HCT116 (cell line): ENCODE data around the gene NUP50. TPM values are rescaled to one million over a fixed set of nuclear protein-coding genes. Genes with fewer than 3 reads are reported as not detected.

ENCODE experiments used
- ATAC-seq: fragments of 200-7000 bp; cut with Tn5 transposase; 2 replicates; pipeline ENCODE4 v1.9.1; 2020; ENCODE audit warnings: mild to moderate bottlenecking, moderate library complexity
- BruUV-seq: library from RNA; stranded (reverse); fragments of 400-500 nt; replicated peaks from 2 replicates; lab custom pipeline; 2021; lab: Mats Ljungman, UMichigan
- CTCF ChIA-PET: fragments of 300-600 bp; sonication (Branson Sonifier 250); formaldehyde crosslinking; loops from one replicate; lab custom pipeline; 2021; ENCODE audit warnings: antibody characterized with exemption; lab: Charles Lee
- POLR2A ChIA-PET: fragments of 300-600, 350-600 bp; sonication (Branson Sonifier 250); formaldehyde crosslinking; loops from one replicate; lab custom pipeline; 2021; ENCODE audit warnings: antibody characterized with exemption; lab: Charles Lee
- RAD21 ChIA-PET, 2 experiments: fragments of 300-600 bp; sonication (Branson Sonifier 250); formaldehyde crosslinking; loops; one replicate each; lab custom pipeline; 2023; ENCODE audit warnings: low total read pairs in 2 of 2; ENCODE audit not compliant: uncharacterized antibody in 2 of 2, unreplicated experiment in 2 of 2, low non-redundant PET in 1 of 2; lab: Charles Lee
- DNase-seq: peaks from one replicate; pipeline ENCODE4 v3.0.0-alpha.2; 2010; ENCODE audit warnings: low read depth, low spot score
- H2AFZ ChIP-seq: fragments of 200-600 bp; shearing (Covaris generic), sonication (generic); 2 replicates; pipeline ENCODE4 v1.6.1; 2017; ENCODE audit warnings: low read depth, mixed run types, mixed read lengths, antibody characterized with exemption, low read length; ENCODE audit not compliant: poor library complexity, severe bottlenecking
- H3K27ac ChIP-seq: 2 replicates; pipeline ENCODE4 v1.5.1; 2012; ENCODE audit warnings: low read depth, low read length
- H3K27me3 ChIP-seq: fragments of 200-600 bp; sonication (generic); 2 replicates; pipeline ENCODE4 v1.6.1; 2016; ENCODE audit warnings: mixed run types, low read length, mixed read lengths; ENCODE audit not compliant: insufficient read depth
- H3K36me3 ChIP-seq, 2 experiments: fragments of 200-500 bp in 1 of 2; fragments of 200-600 bp in 1 of 2; sonication (Bioruptor generic) in 1 of 2; sonication (generic) in 1 of 2; 2 replicates each; pipeline versions ENCODE4 v1.5.1 to v1.6.1; 2014 to 2016; ENCODE audit warnings: low read length in 2 of 2, inconsistent platforms in 1 of 2, mixed read lengths in 1 of 2, mixed run types in 1 of 2; ENCODE audit not compliant: insufficient read depth in 2 of 2, control insufficient read depth in 1 of 2
- H3K4me1 ChIP-seq, 2 experiments: fragments of 200-600 bp in 1 of 2; sonication (generic) in 1 of 2; 2 replicates each; pipeline versions ENCODE4 v1.5.1 to v1.6.1; 2012 to 2017; ENCODE audit warnings: low read length in 2 of 2, inconsistent platforms in 1 of 2, mild to moderate bottlenecking in 1 of 2, mixed read lengths in 1 of 2, mixed run types in 1 of 2, moderate library complexity in 1 of 2; ENCODE audit not compliant: insufficient read depth in 2 of 2, control insufficient read depth in 1 of 2
- H3K4me2 ChIP-seq: fragments of 200-600 bp; sonication (generic); 2 replicates; pipeline ENCODE4 v1.6.1; 2017; ENCODE audit warnings: mixed run types, low read length, mixed read lengths
- H3K4me3 ChIP-seq, 2 experiments: fragments of 200-600 bp in 1 of 2; sonication (generic) in 1 of 2; replicated peaks in 1 of 2; 2 replicates each; pipeline ENCODE4 v1.5.1; 2011 to 2016; ENCODE audit warnings: low read length in 2 of 2, control low read depth in 1 of 2, low read depth in 1 of 2, mild to moderate bottlenecking in 1 of 2, mixed read lengths in 1 of 2, mixed run types in 1 of 2
- H3K79me2 ChIP-seq: fragments of 200-600 bp; sonication (generic); 2 replicates; pipeline ENCODE4 v1.6.1; 2017; ENCODE audit warnings: mild to moderate bottlenecking, mixed run types, low read length, moderate library complexity, mixed read lengths; ENCODE audit not compliant: insufficient read depth
- H3K9ac ChIP-seq: fragments of 200-600 bp; sonication (generic); 2 replicates; pipeline ENCODE4 v1.6.1; 2016; ENCODE audit warnings: low read length, mixed read lengths
- H3K9me2 ChIP-seq: fragments of 200-600 bp; sonication (generic), shearing (Covaris generic); 2 replicates; pipeline ENCODE4 v1.6.1; 2017; ENCODE audit warnings: mixed run types, mild to moderate bottlenecking, moderate library complexity; ENCODE audit not compliant: insufficient read depth
- H3K9me3 ChIP-seq, 2 experiments: fragments of 200-500 bp in 1 of 2; fragments of 200-600 bp in 1 of 2; sonication (Bioruptor generic) in 1 of 2; sonication (generic) in 1 of 2; 2 replicates each; pipeline ENCODE4 v1.6.1; 2014 to 2017; ENCODE audit warnings: low read length in 2 of 2, mixed read lengths in 2 of 2, inconsistent platforms in 1 of 2, low read depth in 1 of 2, mild to moderate bottlenecking in 1 of 2, mixed run types in 1 of 2, moderate library complexity in 1 of 2; ENCODE audit not compliant: control insufficient read depth in 1 of 2, insufficient read depth in 1 of 2
- H4K20me1 ChIP-seq: fragments of 200-600 bp; sonication (generic), shearing (Covaris generic); 2 replicates; pipeline ENCODE4 v1.6.1; 2017; ENCODE audit warnings: mixed run types, mild to moderate bottlenecking, moderate library complexity; ENCODE audit not compliant: insufficient read depth
- CBX3 ChIP-seq: IDR thresholded peaks from 2 replicates; pipeline ENCODE4 v1.6.1; 2012; ENCODE audit warnings: low read depth
- ELF1 ChIP-seq: IDR thresholded peaks from 2 replicates; pipeline ENCODE4 v1.6.1; 2012; ENCODE audit warnings: low read depth, borderline replicate concordance
- EZH2 ChIP-seq: fragments of 200-600 bp; sonication (generic); IDR thresholded peaks from 2 replicates; pipeline ENCODE4 v1.6.1; 2017; ENCODE audit warnings: antibody characterized with exemption, mixed run types
- FOSL1 ChIP-seq: IDR thresholded peaks from 2 replicates; pipeline ENCODE4 v1.6.1; 2012; ENCODE audit warnings: low read depth
- JUND ChIP-seq: IDR thresholded peaks from 2 replicates; pipeline ENCODE4 v1.6.1; 2012
- POLR2AphosphoS5 ChIP-seq: IDR thresholded peaks from 2 replicates; pipeline ENCODE4 v1.6.1; 2011; ENCODE audit warnings: mild to moderate bottlenecking, low read depth, low read length, moderate library complexity
- RAD21 ChIP-seq: IDR thresholded peaks from 2 replicates; pipeline ENCODE4 v1.6.1; 2012; ENCODE audit warnings: low read depth, mild to moderate bottlenecking
- REST ChIP-seq: IDR thresholded peaks from 2 replicates; pipeline ENCODE4 v1.6.1; 2012; ENCODE audit warnings: low read depth
- SIN3A ChIP-seq: IDR thresholded peaks from 2 replicates; pipeline ENCODE4 v1.6.1; 2012; ENCODE audit warnings: low read depth
- TCF7L2 ChIP-seq: IDR thresholded peaks from 2 replicates; pipeline ENCODE4 v1.7.0; 2011; ENCODE audit warnings: borderline replicate concordance, inconsistent platforms; ENCODE audit not compliant: insufficient read depth, insufficient read length; ENCODE audit errors: extremely low read depth
- ZFX ChIP-seq: fragments of 450-650 bp; IDR thresholded peaks from 2 replicates; pipeline ENCODE4 v1.6.1; 2017
- intact Hi-C: fragments of 100-400 bp; cut with micrococcal nuclease; formaldehyde crosslinking; loops from 2 replicates; pipeline ENCODE4 v1.10.0; 2022
- total RNA-seq: library from RNA; stranded (reverse); gene quantifications from one replicate; pipeline ENCODE4 v1.2.1, GENCODE V29; 2021; ENCODE audit not compliant: unreplicated experiment
- TF ChIP-seq, protein P1 (sequence below): IDR thresholded peaks from 2 replicates; pipeline ENCODE4 v1.6.1; 2012
- TF ChIP-seq, protein P2 (sequence below): IDR thresholded peaks from 2 replicates; pipeline ENCODE4 v1.6.1; 2012
- TF ChIP-seq, protein P3 (sequence below): IDR thresholded peaks from 2 replicates; pipeline ENCODE4 v1.6.1; 2011; ENCODE audit warnings: mild to moderate bottlenecking, low read length, moderate library complexity; ENCODE audit not compliant: insufficient replicate concordance; ENCODE audit errors: extremely low read depth

The NUP50 gene
- total RNA-seq, 1 experiment from 2014 or later = 102 TPM

DNA sequence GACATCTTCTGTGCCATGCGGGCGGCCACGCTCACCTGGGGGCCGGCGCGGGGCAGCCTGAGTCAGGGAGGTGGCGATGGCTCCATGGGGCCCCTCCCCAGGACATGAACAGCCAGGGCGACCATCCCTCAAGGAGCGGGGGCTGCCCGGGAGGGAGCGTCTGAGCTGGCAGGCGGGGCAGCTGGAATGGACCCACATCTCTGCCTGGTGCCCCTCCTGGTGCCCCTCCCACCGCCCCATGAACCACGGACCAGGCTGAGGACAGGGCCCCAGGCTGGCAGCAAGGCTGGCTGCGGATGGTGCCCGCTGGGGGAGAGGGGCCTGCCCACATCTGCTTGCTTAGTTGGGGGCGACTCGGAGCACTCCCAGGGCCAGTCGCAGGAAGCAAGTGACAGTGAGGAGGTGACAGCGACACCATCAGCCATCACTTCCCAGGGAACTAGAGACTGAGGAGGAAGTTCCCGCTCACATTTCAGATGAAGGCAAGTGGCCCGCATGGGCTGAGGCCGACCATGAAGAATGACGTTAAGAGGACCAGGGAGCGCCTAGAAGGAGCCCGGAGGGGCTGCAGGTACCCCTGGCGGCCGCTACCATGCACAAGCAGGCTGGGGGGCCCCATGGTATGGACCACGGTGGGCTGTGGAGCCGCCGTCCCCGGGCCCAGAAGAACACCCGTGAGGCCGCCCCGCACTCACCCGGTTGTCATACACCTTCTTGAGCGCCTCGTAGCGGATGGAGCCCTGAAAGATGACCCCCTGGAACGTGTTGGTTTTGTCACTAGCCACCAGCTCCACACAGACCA lies 39.6 kb downstream of the NUP50 start:
- no peaks in the 10 kb centered on the region for H3K27me3 ChIP-seq
- H3K79me2 ChIP-seq = no peaks in the 10 kb centered on the region
- no peaks in the 10 kb centered on the region for H4K20me1 ChIP-seq
- no peak overlapping the region for H3K9ac ChIP-seq
- no peaks in the 10 kb centered on the region for H3K9me2 ChIP-seq
- intact Hi-C loops = no loop called here
- ChIA-PET POLR2A (no interaction called here), CTCF (no interaction called here)
- H3K36me3 ChIP-seq = peaks cover 0 to 6% of the 10 kb centered on the region in 2 experiments; a peak in 2 of 4 replicates
- H3K4me3 ChIP-seq = no peak overlapping the region
- no peaks in the 10 kb centered on the region for H3K4me1 ChIP-seq
- no peak overlapping the region for H3K27ac ChIP-seq
- H2AFZ ChIP-seq = no peak overlapping the region
- no peak for TF ChIP-seq TCF7L2
- TF ChIP-seq CBX3 = no peak
- no peak for TF ChIP-seq ZFX
- TF ChIP-seq RAD21 = no peak
- TF ChIP-seq POLR2AphosphoS5 = no peak
- no peak for TF ChIP-seq EZH2
- TF ChIP-seq, protein P1, sequence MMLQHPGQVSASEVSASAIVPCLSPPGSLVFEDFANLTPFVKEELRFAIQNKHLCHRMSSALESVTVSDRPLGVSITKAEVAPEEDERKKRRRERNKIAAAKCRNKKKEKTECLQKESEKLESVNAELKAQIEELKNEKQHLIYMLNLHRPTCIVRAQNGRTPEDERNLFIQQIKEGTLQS = no peak
- TF ChIP-seq JUND = no peak
- no peak for TF ChIP-seq FOSL1
- TF ChIP-seq, protein P2, sequence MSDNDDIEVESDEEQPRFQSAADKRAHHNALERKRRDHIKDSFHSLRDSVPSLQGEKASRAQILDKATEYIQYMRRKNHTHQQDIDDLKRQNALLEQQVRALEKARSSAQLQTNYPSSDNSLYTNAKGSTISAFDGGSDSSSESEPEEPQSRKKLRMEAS = no peak
- TF ChIP-seq, all 23 proteins: peak for 0
- DNase-seq (no peak), ATAC-seq (no peak)
- RAD21 ChIA-PET = no interaction called here
- Histone ChIP-seq H3K4me2 (no peak overlapping the region), H3K9me3 (no peaks in the 10 kb centered on the region)
- BruUV-seq = no TSS peak

GRCh38 chr22:45204241-45204640 lies 40.5 kb downstream of the NUP50 start:
- H3K9me2 ChIP-seq = no peaks in the 10 kb centered on the region
- H4K20me1 ChIP-seq = no peaks in the 10 kb centered on the region
- H3K27me3 ChIP-seq = no peaks in the 10 kb centered on the region
- no peak overlapping the region for H3K27ac ChIP-seq
- H3K36me3 ChIP-seq = peaks cover 0 to 7% of the 10 kb centered on the region in 2 experiments; a peak in 2 of 4 replicates
- no peaks in the 10 kb centered on the region for H3K4me1 ChIP-seq
- no peaks in the 10 kb centered on the region for H3K9me3 ChIP-seq
- no TSS peak for BruUV-seq
- no peak overlapping the region for H2AFZ ChIP-seq
- ChIA-PET CTCF (no interaction called here), RAD21 (no interaction called here), POLR2A (no interaction called here)
- intact Hi-C loops = no loop called here
- no peak overlapping the region for H3K4me3 ChIP-seq
- H3K9ac ChIP-seq = no peak overlapping the region
- no peaks in the 10 kb centered on the region for H3K79me2 ChIP-seq
- DNase-seq = no peak
- H3K4me2 ChIP-seq = no peak overlapping the region
- no peak for ATAC-seq
- TF ChIP-seq ELF1 (no peak), SIN3A (no peak), REST (no peak), TCF7L2 (no peak), POLR2AphosphoS5 (no peak)
- TF ChIP-seq, protein P2 = no peak
- TF ChIP-seq, protein P3, sequence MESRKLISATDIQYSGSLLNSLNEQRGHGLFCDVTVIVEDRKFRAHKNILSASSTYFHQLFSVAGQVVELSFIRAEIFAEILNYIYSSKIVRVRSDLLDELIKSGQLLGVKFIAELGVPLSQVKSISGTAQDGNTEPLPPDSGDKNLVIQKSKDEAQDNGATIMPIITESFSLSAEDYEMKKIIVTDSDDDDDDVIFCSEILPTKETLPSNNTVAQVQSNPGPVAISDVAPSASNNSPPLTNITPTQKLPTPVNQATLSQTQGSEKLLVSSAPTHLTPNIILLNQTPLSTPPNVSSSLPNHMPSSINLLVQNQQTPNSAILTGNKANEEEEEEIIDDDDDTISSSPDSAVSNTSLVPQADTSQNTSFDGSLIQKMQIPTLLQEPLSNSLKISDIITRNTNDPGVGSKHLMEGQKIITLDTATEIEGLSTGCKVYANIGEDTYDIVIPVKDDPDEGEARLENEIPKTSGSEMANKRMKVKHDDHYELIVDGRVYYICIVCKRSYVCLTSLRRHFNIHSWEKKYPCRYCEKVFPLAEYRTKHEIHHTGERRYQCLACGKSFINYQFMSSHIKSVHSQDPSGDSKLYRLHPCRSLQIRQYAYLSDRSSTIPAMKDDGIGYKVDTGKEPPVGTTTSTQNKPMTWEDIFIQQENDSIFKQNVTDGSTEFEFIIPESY = no peak
